Activated CD4-positive, CD25-positive, alpha-beta regulatory T cell treated with anti-CD3 and anti-CD28 coated beads, Interleukin-2, amount 50 U/mL, for 72 hours (primary cell): ENCODE measurements around the gene HINFP.
"Not testable (repeated sequence)": the region's sequence is repeated elsewhere in the genome, so short reads cannot be mapped to it uniquely, and the experiment has no call there.

Experiments
- DNase-seq: peaks from one replicate; pipeline ENCODE4 v3.0.0; 2021

Gene HINFP

GRCh38 chr11:119161871-119162270 lies 40.5 kb downstream of the HINFP start:
- no peak for DNase-seq

DNA sequence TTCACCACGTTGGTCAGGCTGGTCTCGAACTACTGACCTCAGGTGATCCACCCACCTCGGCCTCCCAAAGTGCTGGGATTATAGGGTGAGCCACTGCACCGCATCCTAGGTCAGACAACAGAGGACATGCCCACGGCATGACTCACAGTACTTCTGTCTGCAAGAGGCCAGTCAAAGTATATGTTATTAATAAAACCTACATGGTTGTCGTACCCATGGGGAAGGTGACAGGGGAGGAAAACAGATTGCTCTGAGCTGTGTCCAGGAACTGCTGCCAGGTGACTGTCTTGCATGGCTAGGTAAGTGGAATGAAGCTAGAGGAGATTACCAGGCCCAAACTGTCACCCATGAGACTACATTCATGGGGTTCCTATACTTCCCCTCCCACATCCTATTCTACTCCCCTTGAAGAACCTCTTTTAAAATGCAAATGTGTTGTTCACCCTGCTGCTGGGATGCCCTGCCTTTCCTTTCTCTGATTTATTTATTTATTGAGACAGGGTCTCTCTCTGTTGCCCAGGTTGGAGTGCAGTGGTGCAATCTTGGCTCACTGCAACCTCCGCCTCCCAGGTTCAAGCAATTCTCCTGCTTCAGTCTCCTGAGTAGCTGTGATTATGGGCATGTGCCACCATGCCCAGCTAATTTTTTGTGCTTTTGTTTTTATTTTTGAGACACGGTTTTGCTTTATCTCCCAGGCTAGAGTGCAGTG lies 45.1 kb downstream of the HINFP start:
- no peak for DNase-seq

DNA sequence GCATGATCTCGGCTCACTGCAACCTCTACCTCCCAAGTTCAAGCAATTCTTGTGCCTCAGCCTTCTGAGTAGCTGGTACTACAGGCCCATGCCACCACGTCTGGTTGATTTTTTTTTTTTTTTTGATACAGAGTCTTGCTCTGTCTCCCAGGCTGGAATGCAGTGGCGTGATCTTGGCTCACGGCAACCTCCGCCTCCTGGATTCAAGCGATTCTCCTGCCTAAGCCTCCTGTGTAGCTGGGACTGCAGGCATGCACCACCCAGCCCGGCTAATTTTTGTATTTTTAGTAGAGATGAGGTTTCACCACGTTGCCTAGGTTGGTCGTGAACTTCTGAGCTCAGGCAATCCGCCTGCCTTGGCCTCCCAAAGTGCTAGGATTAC lies 45.7 kb downstream of the HINFP start:
- not testable (repeated sequence) for DNase-seq

- DNase-seq = no peak
These were observed 46.6 kb downstream of the HINFP start for GRCh38 chr11:119167933-119168332.

DNA sequence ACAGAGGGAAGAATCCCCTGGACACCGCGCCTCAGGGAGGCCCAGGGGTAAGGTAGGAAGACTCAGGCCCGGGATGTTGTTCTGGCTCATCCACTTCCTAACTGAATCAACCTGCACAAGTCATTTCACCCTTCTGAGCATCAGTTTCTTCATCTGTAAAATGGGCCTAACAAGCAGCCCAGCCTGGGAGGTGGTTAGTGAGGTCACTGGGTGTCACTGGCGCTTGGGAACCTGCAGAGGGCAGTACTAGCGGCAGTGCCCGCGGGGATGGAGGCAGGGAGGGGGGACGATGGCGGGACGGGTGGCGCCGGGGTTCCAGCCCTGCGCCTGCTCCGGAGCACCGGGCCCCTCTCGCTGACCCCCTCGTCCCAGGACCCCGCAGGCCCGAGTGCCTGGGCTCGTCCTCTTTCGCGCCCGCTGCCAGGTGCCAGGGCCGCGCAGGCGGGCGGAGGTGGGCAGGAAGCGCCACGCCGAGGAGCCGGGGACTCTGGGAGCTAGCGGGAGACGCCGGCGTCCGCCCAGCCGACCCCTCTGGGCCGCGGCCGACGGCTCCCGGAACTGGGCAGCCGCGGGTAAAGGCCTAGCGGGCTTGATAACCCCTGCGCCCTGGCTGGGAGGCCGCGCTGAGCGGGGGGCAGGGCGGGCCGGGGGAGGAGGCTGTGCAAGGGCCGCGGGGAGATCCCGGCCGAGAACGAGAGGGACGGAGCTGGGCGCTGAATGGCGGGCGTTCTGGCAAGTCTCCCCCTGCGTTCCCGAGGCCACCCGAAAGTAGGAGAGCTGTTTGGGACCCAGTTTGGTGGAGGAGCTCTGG lies 47.3 kb downstream of the HINFP start, which contains the start of gene NLRX1:
Gene NLRX1 (plus strand): TSS at position 255 of the 811 bp plus-strand sequence. CDS start 2,679 bp downstream, outside the sequence.
- DNase-seq = peak; percentile 86

DNA sequence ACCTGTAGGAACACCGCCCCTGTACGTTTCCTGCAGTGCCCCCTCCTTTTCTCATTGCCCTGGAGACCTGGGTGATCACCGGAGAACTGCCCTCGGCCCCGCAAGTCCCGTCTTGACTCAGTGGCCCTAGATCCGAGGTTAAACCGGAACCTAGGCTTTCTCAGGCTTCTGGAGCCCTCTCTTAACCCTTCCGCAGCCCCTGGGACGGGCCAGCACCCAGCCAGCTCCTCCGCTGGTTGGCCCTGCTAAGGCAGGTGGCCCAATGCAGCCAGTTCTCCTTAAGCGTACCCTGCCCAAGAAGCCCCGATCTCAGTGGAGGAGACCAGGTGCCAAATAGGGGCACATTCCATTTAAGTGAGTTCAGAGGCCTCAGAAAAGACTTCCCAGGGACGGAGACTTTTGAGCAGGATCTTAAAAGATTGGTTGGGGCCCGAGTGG lies 47.9 kb downstream of the HINFP start:
- no peak for DNase-seq

DNA sequence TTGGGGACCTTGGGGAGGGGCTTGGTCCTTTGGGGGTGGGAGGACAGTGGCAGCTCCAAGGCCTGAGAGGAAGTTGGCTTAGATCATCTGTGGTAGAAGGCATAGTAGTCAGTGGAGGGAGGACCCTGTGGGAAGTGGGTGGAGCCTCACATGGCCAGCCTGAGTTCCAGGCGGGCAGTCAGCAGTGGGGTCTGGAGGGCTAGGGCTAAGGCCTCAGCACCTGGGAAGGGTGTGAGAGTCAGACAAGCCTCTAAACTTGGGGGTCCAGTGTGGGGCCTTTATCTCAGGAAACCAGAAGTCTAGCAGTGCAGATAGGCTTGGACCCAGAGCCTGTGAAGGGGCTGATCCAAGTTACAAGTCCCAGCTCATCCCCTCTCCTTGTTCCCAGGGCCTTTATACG lies 51.1 kb downstream of the HINFP start:
- no peak for DNase-seq

GRCh38 chr11:119173453-119173852 lies 52.1 kb downstream of the HINFP start:
- DNase-seq = no peak

- DNase-seq = no peak
These were observed 54.2 kb downstream of the HINFP start for GRCh38 chr11:119175493-119176077.

DNA sequence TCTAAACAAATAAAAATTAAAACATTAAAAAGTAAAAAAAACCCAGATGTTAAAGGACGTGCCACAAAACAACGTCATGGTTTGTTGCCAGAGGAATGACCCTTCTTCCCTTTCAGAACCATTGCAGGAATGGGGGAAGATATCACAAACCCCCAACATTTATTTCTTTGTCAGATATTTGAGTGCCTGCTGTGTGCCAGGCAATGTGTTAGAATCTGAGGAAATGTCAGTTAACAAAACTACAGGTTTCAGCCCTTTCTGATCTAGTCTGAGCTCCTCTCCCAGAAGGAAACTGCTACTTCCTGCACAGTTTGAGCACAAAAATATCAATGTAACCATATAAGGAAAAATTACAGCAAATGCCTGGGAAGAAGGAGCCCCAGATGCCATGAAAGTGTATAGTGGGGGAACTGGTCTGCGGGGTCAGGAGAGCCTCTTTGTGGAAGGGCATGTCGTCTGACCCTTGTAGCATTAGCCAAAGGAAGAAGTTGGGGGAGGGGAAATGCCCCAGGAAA lies 56.8 kb downstream of the HINFP start:
- DNase-seq = no peak

DNA sequence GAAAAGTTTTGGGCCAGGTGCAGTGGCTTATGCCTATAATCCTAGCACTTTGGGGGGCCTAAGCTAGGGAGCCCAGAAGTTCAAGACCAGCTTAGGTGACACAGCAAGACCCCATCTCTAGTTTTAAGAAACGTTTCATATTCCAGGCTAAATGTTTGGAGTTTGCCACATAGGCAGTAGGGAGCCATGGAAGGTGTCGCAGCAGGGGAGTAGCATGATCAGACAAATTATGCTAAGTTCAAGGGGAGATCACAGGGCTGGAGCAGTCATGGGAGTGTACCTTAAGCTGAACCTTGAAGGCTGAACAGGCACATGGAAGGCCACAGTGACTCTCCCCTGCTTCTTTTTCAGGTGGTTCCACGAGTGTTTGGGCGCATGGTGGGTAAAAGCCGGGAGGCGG lies 58.0 kb downstream of the HINFP start:
- DNase-seq = no peak

DNA sequence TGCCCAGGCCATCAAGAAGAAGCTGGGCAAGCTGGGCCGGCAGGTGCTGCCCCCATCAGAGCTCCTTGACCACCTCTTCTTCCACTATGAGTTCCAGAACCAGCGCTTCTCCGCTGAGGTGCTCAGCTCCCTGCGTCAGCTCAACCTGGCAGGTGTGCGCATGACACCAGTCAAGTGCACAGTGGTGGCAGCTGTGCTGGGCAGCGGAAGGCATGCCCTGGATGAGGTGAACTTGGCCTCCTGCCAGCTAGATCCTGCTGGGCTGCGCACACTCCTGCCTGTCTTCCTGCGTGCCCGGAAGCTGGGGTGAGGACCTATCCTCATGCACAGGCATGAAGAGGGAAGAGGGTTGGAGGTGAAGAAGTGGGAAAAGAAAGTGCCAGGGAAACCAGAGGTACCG lies 58.6 kb downstream of the HINFP start:
- no peak for DNase-seq

DNA sequence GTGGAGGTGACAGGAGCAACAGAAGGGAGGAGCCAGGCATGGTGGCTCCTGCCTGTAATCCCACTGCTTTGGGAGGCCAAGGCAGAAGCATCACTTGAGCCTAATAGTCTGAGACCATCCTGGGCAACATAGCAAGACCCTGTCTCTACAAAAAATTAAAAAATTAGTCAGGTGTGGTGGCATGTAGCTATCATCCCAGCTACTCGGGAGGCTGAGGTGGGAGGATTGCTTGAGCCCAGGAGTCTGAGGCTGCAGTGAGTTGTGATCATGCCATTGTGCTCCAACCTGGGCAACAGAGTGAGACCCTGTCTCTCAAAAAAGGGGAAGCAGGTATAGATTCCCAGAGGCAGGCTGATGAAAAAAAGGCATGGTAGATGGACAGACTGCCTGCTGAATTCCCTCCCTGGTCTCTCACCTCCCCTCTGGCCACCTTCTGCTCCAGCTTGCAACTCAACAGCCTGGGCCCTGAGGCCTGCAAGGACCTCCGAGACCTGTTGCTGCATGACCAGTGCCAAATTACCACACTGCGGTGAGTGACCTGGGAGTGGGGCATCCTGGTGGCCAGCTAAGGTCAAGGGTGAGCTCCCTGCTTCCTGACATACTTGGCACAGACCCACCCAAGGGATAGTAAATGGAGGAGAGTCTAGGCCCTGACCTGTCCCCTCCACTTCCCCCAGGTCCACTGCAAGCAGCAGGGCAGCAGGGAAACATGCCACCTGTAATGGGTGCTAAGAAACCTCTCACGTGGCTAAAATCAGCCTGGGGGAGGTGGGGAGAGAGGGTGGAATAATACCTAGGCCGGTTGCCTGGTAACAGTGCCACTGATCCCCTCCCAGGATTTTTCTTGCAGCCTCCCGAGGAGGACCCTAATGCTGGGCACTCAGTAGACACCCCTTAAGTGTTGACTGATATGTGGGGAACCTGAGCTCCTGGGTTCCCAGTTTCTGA lies 59.6 kb downstream of the HINFP start:
- DNase-seq = no peak

DNA sequence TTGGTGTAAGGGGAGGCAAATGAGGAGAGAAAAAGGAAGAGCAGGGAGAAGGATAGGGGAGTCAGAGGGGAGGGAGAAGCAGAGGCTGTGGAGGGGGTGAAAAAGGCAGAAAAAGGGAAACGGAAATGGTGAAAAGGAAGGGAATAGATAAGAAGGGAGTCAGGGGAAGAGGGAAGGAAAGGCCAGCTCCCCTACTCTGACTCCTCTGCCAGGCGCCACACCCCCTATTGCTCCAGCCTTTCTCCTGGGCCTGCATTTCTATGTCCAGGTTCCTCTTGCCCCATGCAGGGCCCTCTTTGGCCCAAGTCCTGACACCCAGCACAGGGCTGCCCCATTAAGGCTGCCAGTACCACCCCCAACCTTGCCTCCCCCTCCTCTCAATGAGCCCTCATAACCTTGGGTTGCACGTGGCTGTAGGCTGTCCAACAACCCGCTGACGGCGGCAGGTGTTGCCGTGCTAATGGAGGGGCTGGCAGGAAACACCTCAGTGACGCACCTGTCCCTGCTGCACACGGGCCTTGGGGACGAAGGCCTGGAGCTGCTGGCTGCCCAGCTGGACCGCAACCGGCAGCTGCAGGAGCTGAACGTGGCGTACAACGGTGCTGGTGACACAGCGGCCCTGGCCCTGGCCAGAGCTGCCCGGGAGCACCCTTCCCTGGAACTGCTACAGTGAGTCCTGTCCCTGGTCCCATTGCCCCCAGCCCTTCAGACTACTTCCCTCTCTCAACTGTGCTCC lies 60.5 kb downstream of the HINFP start:
- DNase-seq = no peak

DNA sequence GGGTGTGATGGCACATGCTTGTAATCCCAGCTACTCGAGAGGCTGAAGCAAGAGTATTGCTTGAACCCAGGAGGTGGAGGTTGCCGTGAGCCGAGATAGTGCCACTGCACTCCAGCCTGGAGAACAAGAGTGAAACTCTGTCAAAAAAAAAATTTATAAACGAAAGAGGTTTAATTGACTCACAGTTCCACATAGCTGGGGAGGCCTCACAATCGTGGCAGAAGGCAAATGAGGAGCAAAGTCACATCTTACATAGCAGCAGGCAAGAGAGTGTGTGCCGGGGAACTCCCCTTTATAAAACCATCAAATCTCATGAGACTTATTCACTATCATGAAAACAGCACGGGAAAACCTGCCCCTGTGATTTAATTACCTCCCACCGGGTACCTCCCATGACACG lies 63.0 kb downstream of the HINFP start:
- not testable (repeated sequence) for DNase-seq
